DOHH2 (cell line): ENCODE results near the gene DENND11.

Experiments used
- H3F3A ChIP-seq: fragments of 200-600 bp; sonication (generic), shearing (Covaris generic); 2 replicates; pipeline ENCODE4 v1.6.0; 2016; ENCODE audit warnings: antibody characterized with exemption, mild to moderate bottlenecking; ENCODE audit not compliant: control insufficient read depth, insufficient read depth
- H3K27ac ChIP-seq: fragments of 200-600 bp; sonication (generic); 2 replicates; pipeline ENCODE4 v1.5.1; 2014; ENCODE audit warnings: low read depth, mild to moderate bottlenecking, low read length, moderate library complexity
- H3K27me3 ChIP-seq: fragments of 200-600 bp; sonication (generic); 2 replicates; pipeline ENCODE4 v1.6.1; 2014; ENCODE audit warnings: mild to moderate bottlenecking, low read length, mixed read lengths; ENCODE audit not compliant: control insufficient read depth
- H3K36me3 ChIP-seq: fragments of 200-600 bp; sonication (generic); 2 replicates; pipeline ENCODE4 v1.6.1; 2014; ENCODE audit warnings: mild to moderate bottlenecking, low read length, moderate library complexity, mixed read lengths; ENCODE audit not compliant: control insufficient read depth
- H3K4me1 ChIP-seq: fragments of 200-600 bp; sonication (generic); 2 replicates; pipeline ENCODE4 v1.6.1; 2014; ENCODE audit warnings: mild to moderate bottlenecking, low read length, mixed read lengths; ENCODE audit not compliant: control insufficient read depth
- H3K4me2 ChIP-seq: fragments of 200-600 bp; sonication (generic); 2 replicates; pipeline ENCODE4 v1.6.0; 2014; ENCODE audit warnings: mild to moderate bottlenecking, low read length, moderate library complexity
- H3K4me3 ChIP-seq: fragments of 200-600 bp; sonication (generic); 2 replicates; pipeline ENCODE4 v1.5.1; 2014; ENCODE audit warnings: mild to moderate bottlenecking, low read length, mixed read lengths
- H3K79me2 ChIP-seq: fragments of 200-600 bp; sonication (generic); 2 replicates; pipeline ENCODE4 v1.6.1; 2014; ENCODE audit warnings: mild to moderate bottlenecking, low read length, mixed read lengths; ENCODE audit not compliant: control insufficient read depth
- H3K9me2 ChIP-seq: fragments of 200-600 bp; sonication (generic); replicated peaks from 2 replicates; pipeline ENCODE4 v1.6.1; 2014; ENCODE audit warnings: mild to moderate bottlenecking, low read length, mixed read lengths; ENCODE audit not compliant: control insufficient read depth
- H3K9me3 ChIP-seq: fragments of 200-600 bp; sonication (generic); 2 replicates; pipeline ENCODE4 v1.6.1; 2014; ENCODE audit warnings: antibody characterized with exemption, low read length, mixed read lengths; ENCODE audit not compliant: control insufficient read depth, insufficient read depth
- H4K20me1 ChIP-seq: fragments of 200-600 bp; sonication (generic); 2 replicates; pipeline ENCODE4 v1.6.0; 2014; ENCODE audit warnings: low read depth, mild to moderate bottlenecking, antibody characterized with exemption, low read length, moderate library complexity; ENCODE audit not compliant: control insufficient read depth, insufficient read depth
- CTCF ChIP-seq: fragments of 200-600 bp; sonication (generic); IDR thresholded peaks from one replicate; pipeline ENCODE4 v1.5.1; 2014; ENCODE audit warnings: antibody characterized with exemption, mild to moderate bottlenecking, low read depth, low read length; ENCODE audit not compliant: poor library complexity, severe bottlenecking
- EZH2phosphoT487 ChIP-seq: fragments of 200-600 bp; sonication (generic); IDR thresholded peaks from 2 replicates; pipeline ENCODE4 v1.6.1; 2017; ENCODE audit warnings: borderline replicate concordance, mild to moderate bottlenecking, antibody characterized with exemption, low read length, moderate library complexity, mixed read lengths

The DENND11 gene

DNA sequence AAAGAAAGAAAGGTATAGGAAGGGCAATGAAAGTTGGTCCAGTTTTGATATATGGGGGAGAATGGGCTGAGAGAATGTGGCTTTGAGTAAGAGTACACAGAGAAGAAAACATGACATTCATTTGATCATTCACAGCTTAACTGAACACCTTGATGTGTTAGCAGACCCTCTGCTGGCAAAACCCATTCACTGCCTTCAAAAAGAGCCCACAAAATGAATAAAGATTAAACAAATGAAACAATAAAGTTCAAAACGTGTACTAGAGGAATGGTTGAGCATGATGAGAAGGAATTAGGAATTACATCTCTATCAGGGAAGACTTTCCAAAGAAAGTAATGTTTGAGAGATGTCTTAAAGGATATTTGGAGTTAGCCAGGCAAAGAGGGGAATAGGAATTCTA is 8.3 kb upstream of the DENND11 start:
- Histone ChIP-seq H3K4me3 (no peak overlapping the region), H3K79me2 (no peaks in the 10 kb centered on the region), H3K9me2 (no peaks in the 10 kb centered on the region), H3K4me1 (no peaks in the 10 kb centered on the region), H4K20me1 (no peaks in the 10 kb centered on the region), H3K27me3 (peaks cover 20% of the 10 kb centered on the region), H3K27ac (no peak overlapping the region), H3K9me3 (no peaks in the 10 kb centered on the region), H3F3A (no peaks in the 10 kb centered on the region), H3K36me3 (no peaks in the 10 kb centered on the region), H3K4me2 (no peak overlapping the region)
- peak; percentile 22 for TF ChIP-seq CTCF
- TF ChIP-seq EZH2phosphoT487: no peak

- Histone ChIP-seq H3K9me2 (no peaks in the 10 kb centered on the region), H3K4me2 (no peak overlapping the region), H3K9me3 (no peaks in the 10 kb centered on the region), H3K36me3 (no peaks in the 10 kb centered on the region), H3K79me2 (no peaks in the 10 kb centered on the region), H3K4me1 (no peaks in the 10 kb centered on the region), H3F3A (no peaks in the 10 kb centered on the region), H3K27me3 (peaks cover 20% of the 10 kb centered on the region), H3K27ac (no peak overlapping the region), H3K4me3 (no peak overlapping the region), H4K20me1 (no peaks in the 10 kb centered on the region)
- TF ChIP-seq CTCF (no peak), EZH2phosphoT487 (no peak)
Observed at GRCh38 chr7:141709749-141710148, 7.8 kb upstream of the DENND11 start.

GRCh38 chr7:141709318-141709717 is 7.4 kb upstream of the DENND11 start:
- H3K4me3 ChIP-seq: no peak overlapping the region
- H3K9me2 ChIP-seq: no peaks in the 10 kb centered on the region
- H3K27me3 ChIP-seq: peaks cover 20% of the 10 kb centered on the region
- H4K20me1 ChIP-seq: no peaks in the 10 kb centered on the region
- H3K79me2 ChIP-seq: no peaks in the 10 kb centered on the region
- H3K4me1 ChIP-seq: no peaks in the 10 kb centered on the region
- no peak overlapping the region for H3K27ac ChIP-seq
- H3F3A ChIP-seq: no peaks in the 10 kb centered on the region
- no peaks in the 10 kb centered on the region for H3K9me3 ChIP-seq
- H3K4me2 ChIP-seq: no peak overlapping the region
- H3K36me3 ChIP-seq: no peaks in the 10 kb centered on the region
- no peak for TF ChIP-seq EZH2phosphoT487

- Histone ChIP-seq H3K4me3 (no peak within 1 kb of the TSS), H3K27ac (no peak within 1 kb of the TSS), H3K9me2 (no peaks in the 10 kb centered on the region), H3K4me1 (no peaks in the 10 kb centered on the region), H3K79me2 (no peaks in the 10 kb centered on the region), H3F3A (no peaks in the 10 kb centered on the region), H3K36me3 (no peaks in the 10 kb centered on the region), H3K9me3 (no peaks in the 10 kb centered on the region), H4K20me1 (no peaks in the 10 kb centered on the region), H3K27me3 (peaks cover 27% of the 10 kb centered on the region), H3K4me2 (no peak within 1 kb of the TSS)
- no peak for TF ChIP-seq CTCF
- no peak for TF ChIP-seq EZH2phosphoT487
Observed at GRCh38 chr7:141708351-141708750, 6.4 kb upstream of the DENND11 start, which contains the start of gene WEE2. WEE2 (plus strand) TSS chr7:141708353; CDS start chr7:141708759, 406 bp downstream.
